ENCODE measurements around the gene ZNF362.

Gene ZNF362

DNA sequence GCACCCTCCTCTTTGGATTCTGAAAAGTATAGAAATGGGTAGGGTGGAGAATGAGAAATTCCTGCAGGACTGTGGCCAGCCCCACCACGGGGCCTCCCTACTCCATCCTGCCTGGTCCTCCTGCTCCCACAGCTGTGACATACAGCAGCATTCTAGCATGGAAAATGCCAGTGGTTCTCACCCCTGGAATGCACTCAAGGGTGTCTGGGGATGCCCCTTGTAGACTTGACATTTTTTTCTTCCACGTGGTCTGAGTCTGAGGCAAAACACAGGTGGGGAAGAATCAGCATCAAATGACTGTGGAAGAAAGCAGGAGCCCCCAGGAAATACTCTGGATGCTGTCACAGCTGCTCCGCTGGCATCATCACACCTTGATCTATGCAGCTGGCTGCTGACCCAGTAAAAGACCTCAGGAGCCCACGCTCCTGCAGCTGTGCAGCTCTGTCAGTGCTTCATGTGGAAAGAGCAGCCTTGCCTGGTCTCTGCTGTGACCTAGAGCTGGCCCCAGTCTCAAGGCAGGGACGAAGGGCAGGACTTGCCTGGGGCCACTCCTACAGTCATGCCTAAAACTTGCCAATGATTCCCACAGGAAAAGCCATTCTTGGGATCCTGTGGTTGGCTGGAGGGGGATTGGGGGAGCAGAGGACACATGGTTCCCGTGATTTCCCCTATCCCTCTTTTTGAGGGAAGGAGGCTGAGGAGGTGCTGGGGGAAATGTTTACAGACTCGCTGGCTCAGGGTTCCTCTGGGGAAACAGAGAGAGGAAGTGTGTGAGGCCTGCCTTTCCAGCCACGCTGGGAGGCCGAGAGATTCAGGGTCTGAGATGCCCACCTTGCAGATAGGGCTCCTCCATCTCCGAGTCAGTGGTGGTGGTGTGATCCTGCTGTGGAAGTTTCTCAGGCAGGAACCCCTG, 75.4 kb downstream of the ZNF362 start:
- TF ChIP-seq, protein P1, sequence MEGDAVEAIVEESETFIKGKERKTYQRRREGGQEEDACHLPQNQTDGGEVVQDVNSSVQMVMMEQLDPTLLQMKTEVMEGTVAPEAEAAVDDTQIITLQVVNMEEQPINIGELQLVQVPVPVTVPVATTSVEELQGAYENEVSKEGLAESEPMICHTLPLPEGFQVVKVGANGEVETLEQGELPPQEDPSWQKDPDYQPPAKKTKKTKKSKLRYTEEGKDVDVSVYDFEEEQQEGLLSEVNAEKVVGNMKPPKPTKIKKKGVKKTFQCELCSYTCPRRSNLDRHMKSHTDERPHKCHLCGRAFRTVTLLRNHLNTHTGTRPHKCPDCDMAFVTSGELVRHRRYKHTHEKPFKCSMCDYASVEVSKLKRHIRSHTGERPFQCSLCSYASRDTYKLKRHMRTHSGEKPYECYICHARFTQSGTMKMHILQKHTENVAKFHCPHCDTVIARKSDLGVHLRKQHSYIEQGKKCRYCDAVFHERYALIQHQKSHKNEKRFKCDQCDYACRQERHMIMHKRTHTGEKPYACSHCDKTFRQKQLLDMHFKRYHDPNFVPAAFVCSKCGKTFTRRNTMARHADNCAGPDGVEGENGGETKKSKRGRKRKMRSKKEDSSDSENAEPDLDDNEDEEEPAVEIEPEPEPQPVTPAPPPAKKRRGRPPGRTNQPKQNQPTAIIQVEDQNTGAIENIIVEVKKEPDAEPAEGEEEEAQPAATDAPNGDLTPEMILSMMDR (conservative IDR thresholded peaks at IDR 0.05; ENCODE audit: low read depth, low read length), result no peak
- H3K4me3 ChIP-seq (ENCODE audit: low read length), result no peak overlapping the region
- no peak for DNase-seq (ENCODE audit: low read depth)

DNA sequence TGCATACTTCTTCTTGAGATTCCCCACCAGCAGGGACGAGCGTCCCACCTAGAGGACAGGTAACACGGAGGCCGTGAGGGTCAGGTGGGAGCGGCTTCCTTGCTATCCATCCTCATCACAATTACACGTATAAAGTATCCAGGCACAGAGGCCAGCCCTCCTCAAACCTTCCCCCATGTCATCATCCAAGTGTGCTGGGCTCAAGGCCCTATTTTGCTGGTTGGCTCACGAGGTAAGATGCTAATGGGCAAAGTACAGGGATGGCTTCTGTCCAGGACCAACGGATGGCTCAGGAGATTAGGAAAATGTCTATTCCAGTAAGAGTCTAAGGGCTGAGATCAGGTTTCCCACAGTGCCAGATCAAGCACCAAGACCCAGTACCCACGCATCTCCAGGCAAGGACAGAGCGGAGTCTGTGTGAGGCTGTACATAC, 76.1 kb downstream of the ZNF362 start:
- TF ChIP-seq, protein P1 (conservative IDR thresholded peaks at IDR 0.05; ENCODE audit: low read depth, low read length), result no peak
- DNase-seq (ENCODE audit: low read depth), result peak; percentile 69
- no peak overlapping the region for H3K4me3 ChIP-seq (ENCODE audit: low read length)

GRCh38 chr1:33332881-33333280, 76.6 kb downstream of the ZNF362 start:
- DNase-seq (ENCODE audit: low read depth), result no peak
- no peak overlapping the region for H3K4me3 ChIP-seq (ENCODE audit: low read length)
- TF ChIP-seq, protein P1 (conservative IDR thresholded peaks at IDR 0.05; ENCODE audit: low read depth, low read length), result no peak

DNA sequence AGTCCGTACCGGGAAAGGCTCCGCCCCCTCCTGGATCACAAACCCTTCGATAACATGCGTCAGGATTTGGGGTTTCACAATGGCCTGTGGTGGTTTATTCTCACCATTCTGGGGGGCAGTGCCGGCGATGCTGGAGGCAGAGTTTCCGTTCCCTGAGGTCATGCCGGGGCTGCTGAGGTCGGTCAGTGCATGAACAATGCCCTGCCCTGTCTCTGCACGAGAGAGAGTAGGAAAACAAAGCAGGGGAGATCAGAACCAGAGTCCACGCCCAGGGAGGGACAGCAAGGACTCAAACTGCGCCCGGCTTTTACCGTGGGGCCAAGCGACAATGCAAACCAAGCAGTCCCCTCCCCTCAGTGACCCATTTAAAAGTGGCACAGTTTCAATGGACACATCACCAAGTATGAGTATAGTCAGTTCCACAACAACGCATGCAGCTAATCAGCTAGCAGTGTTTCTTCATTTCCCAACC, 77.8 kb downstream of the ZNF362 start:
- DNase-seq (ENCODE audit: low read depth), result no peak
- TF ChIP-seq, protein P1 (conservative IDR thresholded peaks at IDR 0.05; ENCODE audit: low read depth, low read length), result no peak
- no peak overlapping the region for H3K4me3 ChIP-seq (ENCODE audit: low read length)

DNA sequence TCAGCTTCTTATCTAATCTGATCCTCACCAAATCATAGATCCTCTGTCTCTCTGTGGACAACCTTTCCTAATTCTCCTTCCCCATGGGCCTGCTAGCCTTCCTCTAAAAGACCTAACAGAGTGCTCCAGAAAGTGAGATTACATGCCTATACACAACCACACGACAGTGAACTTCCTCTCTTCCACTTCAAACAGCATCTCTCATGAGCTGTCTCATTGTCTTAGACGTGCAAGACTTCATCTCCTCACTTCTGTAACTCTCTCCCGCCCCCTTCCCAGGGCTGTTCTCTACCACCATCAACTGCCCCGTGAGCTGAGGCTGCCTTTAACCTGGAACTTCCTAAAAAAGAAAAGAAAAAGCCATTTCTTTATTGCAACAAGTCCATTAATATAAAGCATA, 78.7 kb downstream of the ZNF362 start:
- TF ChIP-seq, protein P1 (conservative IDR thresholded peaks at IDR 0.05; ENCODE audit: low read depth, low read length), result no peak
- DNase-seq (ENCODE audit: low read depth), result no peak
- H3K4me3 ChIP-seq (ENCODE audit: low read length), result no peak overlapping the region

GRCh38 chr1:33336580-33336979, 80.3 kb downstream of the ZNF362 start:
- TF ChIP-seq, protein P1 (conservative IDR thresholded peaks at IDR 0.05; ENCODE audit: low read depth, low read length), result no peak
- H3K4me3 ChIP-seq (ENCODE audit: low read length), result no peak overlapping the region
- DNase-seq (ENCODE audit: low read depth), result no peak

GRCh38 chr1:33337441-33337840, 81.1 kb downstream of the ZNF362 start:
- H3K4me3 ChIP-seq (ENCODE audit: low read length), result no peak overlapping the region
- no peak for DNase-seq (ENCODE audit: low read depth)
- TF ChIP-seq, protein P1 (conservative IDR thresholded peaks at IDR 0.05; ENCODE audit: low read depth, low read length), result no peak
